H9 (cell line): Measurements from ENCODE around the gene PDCL3. TPM values are rescaled to one million over a fixed set of nuclear protein-coding genes. Genes with fewer than 3 reads are reported as not detected.

Source experiments
- DNase-seq: peaks from one replicate; pipeline ENCODE4 v3.0.0-alpha.2; 2017
- H2AFZ ChIP-seq: one replicate; pipeline ENCODE4 v1.6.1; 2013; ENCODE audit warnings: mild to moderate bottlenecking, low read length, control low read depth, moderate library complexity
- H2AK5ac ChIP-seq: 2 replicates; pipeline ENCODE4 v1.6.1; 2013; ENCODE audit warnings: low read length, control low read depth, mixed read lengths; ENCODE audit not compliant: insufficient read length
- H2BK120ac ChIP-seq: one replicate; pipeline ENCODE4 v1.6.1; 2013; ENCODE audit warnings: low read depth, mild to moderate bottlenecking, low read length, control low read depth, inconsistent platforms; ENCODE audit not compliant: poor library complexity, severe bottlenecking
- H2BK12ac ChIP-seq: 2 replicates; pipeline ENCODE4 v1.6.1; 2013; ENCODE audit warnings: low read length, control low read depth, mixed read lengths, low read depth; ENCODE audit not compliant: insufficient read length
- H2BK15ac ChIP-seq: 2 replicates; pipeline ENCODE4 v1.6.1; 2013; ENCODE audit warnings: low read depth, low read length, control low read depth
- H2BK20ac ChIP-seq: one replicate; pipeline ENCODE4 v1.6.1; 2013; ENCODE audit warnings: low read depth, mild to moderate bottlenecking, low read length, control low read depth, inconsistent platforms; ENCODE audit not compliant: poor library complexity, severe bottlenecking
- H2BK5ac ChIP-seq: 2 replicates; pipeline ENCODE4 v1.6.1; 2013; ENCODE audit warnings: low read length, control low read depth, mixed read lengths; ENCODE audit not compliant: insufficient read length
- H3K14ac ChIP-seq: 2 replicates; pipeline ENCODE4 v1.6.1; 2013; ENCODE audit warnings: low read length, control low read depth; ENCODE audit not compliant: insufficient read depth
- H3K18ac ChIP-seq: 2 replicates; pipeline ENCODE4 v1.6.1; 2013; ENCODE audit warnings: low read depth, mild to moderate bottlenecking, mixed read lengths, low read length, control low read depth; ENCODE audit not compliant: insufficient read length
- H3K23ac ChIP-seq: 2 replicates; pipeline ENCODE4 v1.6.1; 2013; ENCODE audit warnings: low read length, control low read depth, mixed read lengths, low read depth; ENCODE audit not compliant: insufficient read length
- H3K23me2 ChIP-seq: 2 replicates; pipeline ENCODE4 v1.6.1; 2013; ENCODE audit warnings: low read depth, mild to moderate bottlenecking, mixed read lengths, low read length, control low read depth; ENCODE audit not compliant: insufficient read length, poor library complexity, severe bottlenecking
- H3K27ac ChIP-seq: 2 replicates; pipeline ENCODE4 v1.5.1; 2013; ENCODE audit warnings: low read length, control low read depth, mixed read lengths, low read depth; ENCODE audit not compliant: insufficient read length
- H3K27me3 ChIP-seq: 2 replicates; pipeline ENCODE4 v1.6.1; 2013; ENCODE audit warnings: low read length, control low read depth, inconsistent platforms; ENCODE audit not compliant: insufficient read depth
- H3K4ac ChIP-seq: 2 replicates; pipeline ENCODE4 v1.6.1; 2013; ENCODE audit warnings: low read depth, mild to moderate bottlenecking, control low read depth, inconsistent platforms, low read length, moderate library complexity
- H3K4me1 ChIP-seq: 2 replicates; pipeline ENCODE4 v1.6.1; 2013; ENCODE audit warnings: low read length, control low read depth, inconsistent platforms; ENCODE audit not compliant: insufficient read depth
- H3K4me2 ChIP-seq: 2 replicates; pipeline ENCODE4 v1.6.1; 2013; ENCODE audit warnings: low read length, control low read depth, mixed read lengths; ENCODE audit not compliant: insufficient read length, insufficient read depth
- H3K56ac ChIP-seq: 2 replicates; pipeline ENCODE4 v1.6.1; 2013; ENCODE audit warnings: low read depth, mild to moderate bottlenecking, mixed read lengths, low read length, control low read depth; ENCODE audit not compliant: insufficient read length
- H3K79me1 ChIP-seq: 2 replicates; pipeline ENCODE4 v1.6.1; 2013; ENCODE audit warnings: low read depth, mild to moderate bottlenecking, moderate library complexity, low read length, control low read depth, inconsistent platforms; ENCODE audit not compliant: insufficient read depth, poor library complexity, severe bottlenecking
- H3K79me2 ChIP-seq: 2 replicates; pipeline ENCODE4 v1.6.1; 2013; ENCODE audit warnings: low read length, control low read depth, inconsistent platforms; ENCODE audit not compliant: insufficient read depth
- H3K9ac ChIP-seq: 2 replicates; pipeline ENCODE4 v1.6.1; 2013; ENCODE audit warnings: low read length, control low read depth, mixed read lengths; ENCODE audit not compliant: insufficient read length; ENCODE audit errors: extremely low read depth
- H3K9me3 ChIP-seq: one replicate; pipeline ENCODE4 v1.6.1; 2013; ENCODE audit warnings: low read depth, low read length, inconsistent platforms; ENCODE audit not compliant: control insufficient read depth
- H3T11ph ChIP-seq: one replicate; pipeline ENCODE4 v1.6.1; 2013; ENCODE audit warnings: mild to moderate bottlenecking, low read length, control low read depth, inconsistent platforms
- H4K20me1 ChIP-seq: one replicate; pipeline ENCODE4 v1.6.1; 2013; ENCODE audit not compliant: control insufficient read depth, insufficient read length, insufficient read depth
- H4K5ac ChIP-seq: 2 replicates; pipeline ENCODE4 v1.6.1; 2013; ENCODE audit warnings: low read depth, mild to moderate bottlenecking, mixed read lengths, low read length, control low read depth; ENCODE audit not compliant: insufficient read length
- H4K8ac ChIP-seq: replicated peaks from 2 replicates; pipeline ENCODE4 v1.6.1; 2013; ENCODE audit warnings: low read length, control low read depth, mixed read lengths, low read depth; ENCODE audit not compliant: insufficient read length
- H4K91ac ChIP-seq: 2 replicates; pipeline ENCODE4 v1.6.1; 2013; ENCODE audit warnings: low read depth, mild to moderate bottlenecking, moderate library complexity, mixed read lengths, low read length, control low read depth; ENCODE audit not compliant: insufficient read length
- H3K27ac Mint-ChIP-seq, 3 experiments: 2 replicates in 2 of 3; 3 replicates in 1 of 3; pipeline ENCODE4 v1.8.0; 2020 to 2021; ENCODE audit warnings: mixed read lengths in 3 of 3, mild to moderate bottlenecking in 1 of 3, moderate library complexity in 1 of 3
- H3K27me3 Mint-ChIP-seq: 2 replicates; pipeline ENCODE4 v1.8.0; 2021; ENCODE audit warnings: low read depth, mild to moderate bottlenecking, moderate library complexity, mixed read lengths
- H3K36me3 Mint-ChIP-seq, 3 experiments: 2 replicates in 2 of 3; 3 replicates in 1 of 3; pipeline ENCODE4 v1.8.0; 2020 to 2021; ENCODE audit warnings: low read depth in 3 of 3, mixed read lengths in 3 of 3; ENCODE audit not compliant: insufficient read depth in 1 of 3
- H3K4me1 Mint-ChIP-seq, 2 experiments: 2 replicates each; pipeline ENCODE4 v1.8.0; 2020; ENCODE audit warnings: mixed read lengths in 2 of 2
- H3K4me3 Mint-ChIP-seq, 2 experiments: 2 replicates in 1 of 2; 3 replicates in 1 of 2; pipeline ENCODE4 v1.8.0; 2020 to 2021; ENCODE audit warnings: mild to moderate bottlenecking in 2 of 2, mixed read lengths in 2 of 2, moderate library complexity in 1 of 2
- H3K9me3 Mint-ChIP-seq, 2 experiments: 2 replicates in 1 of 2; 3 replicates in 1 of 2; pipeline ENCODE4 v1.8.0; 2020; ENCODE audit warnings: mild to moderate bottlenecking in 2 of 2, mixed read lengths in 2 of 2, moderate library complexity in 1 of 2
- WGBS: extraction: QIAGEN DNeasy Blood & Tissue Kit; methylation state at CpG from one replicate; pipeline ENCODE4 v1.1.7; 2013; ENCODE audit warnings: missing lambda C conversion rate, low lambda C conversion rate, mixed read lengths; ENCODE audit not compliant: insufficient read length; ENCODE audit errors: extremely low coverage; 5-methylcytosine and 5-hydroxymethylcytosine counted together
- total RNA-seq: library from RNA; stranded (reverse); gene quantifications from 2 replicates; pipeline ENCODE4 v1.2.1, GENCODE V29; 2021
- TF ChIP-seq, protein P1 (sequence below): fragments of 200-600 bp; sonication (generic); conservative IDR thresholded peaks from 3 replicates; pipeline ENCODE4 v1.8.0; 2021; ENCODE audit warnings: antibody characterized with exemption, mild to moderate bottlenecking

The PDCL3 gene
- total RNA-seq, 1 experiment from 2014 or later = 39.4 TPM

DNA sequence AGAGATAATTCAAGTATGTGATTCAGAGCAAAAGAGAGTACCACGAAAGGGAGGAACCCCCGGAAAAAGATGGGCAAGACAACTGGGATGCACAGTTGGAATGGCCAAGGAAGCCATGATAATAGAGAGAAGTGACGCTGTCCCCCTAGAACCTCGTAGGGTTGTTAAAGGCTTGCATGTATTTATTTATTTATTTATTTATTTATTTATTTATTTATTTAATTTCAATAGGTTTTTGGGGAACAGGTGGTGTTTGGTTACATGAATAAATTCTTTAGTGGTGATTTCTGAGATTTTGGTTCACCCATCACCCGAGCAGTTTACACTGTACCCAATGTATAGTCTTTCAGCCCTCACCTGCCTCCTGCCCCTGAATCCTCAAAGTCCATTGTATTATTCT lies 11.5 kb upstream of the PDCL3 start:
- no peaks in the 10 kb centered on the region for H4K20me1 ChIP-seq
- no CpG with 5 or more reads among the region's 5 CpGs for WGBS

More for the DNA sequence above, 11.5 kb upstream of the PDCL3 start:
- Mint-ChIP-seq H3K27ac (no peak overlapping the region), H3K4me3 (no peak overlapping the region), H3K9me3 (no peaks in the 10 kb centered on the region; a peak in 1 of 5 replicates), H3K4me1 (peaks cover 15 to 18% of the 10 kb centered on the region in 2 experiments), H3K36me3 (peaks cover 0 to 2% (median 0%) of the 10 kb centered on the region in 3 experiments; a peak in 1 of 7 replicates), H3K27me3 (no peaks in the 10 kb centered on the region)
- Histone ChIP-seq H3K9ac (no peak overlapping the region), H2BK120ac (no peak overlapping the region), H3K27ac (no peak overlapping the region), H3K27me3 (no peaks in the 10 kb centered on the region), H2BK15ac (no peak overlapping the region), H3K4me1 (no peaks in the 10 kb centered on the region), H3K79me2 (no peaks in the 10 kb centered on the region), H3K18ac (no peak overlapping the region), H2BK20ac (no peak overlapping the region), H2BK5ac (no peak overlapping the region), H3K14ac (no peak overlapping the region), H3K4ac (no peak overlapping the region), H3K4me2 (no peak overlapping the region), H3T11ph (no peak overlapping the region), H4K91ac (no peak overlapping the region), H2AK5ac (no peak overlapping the region), H3K9me3 (no peaks in the 10 kb centered on the region), H2BK12ac (no peak overlapping the region), H3K79me1 (no peaks in the 10 kb centered on the region), H3K23me2 (no peaks in the 10 kb centered on the region), H4K8ac (no peak overlapping the region), H2AFZ (no peak overlapping the region), H4K5ac (no peak overlapping the region), H3K23ac (no peak overlapping the region), H3K56ac (no peak overlapping the region)
- TF ChIP-seq, protein P1, sequence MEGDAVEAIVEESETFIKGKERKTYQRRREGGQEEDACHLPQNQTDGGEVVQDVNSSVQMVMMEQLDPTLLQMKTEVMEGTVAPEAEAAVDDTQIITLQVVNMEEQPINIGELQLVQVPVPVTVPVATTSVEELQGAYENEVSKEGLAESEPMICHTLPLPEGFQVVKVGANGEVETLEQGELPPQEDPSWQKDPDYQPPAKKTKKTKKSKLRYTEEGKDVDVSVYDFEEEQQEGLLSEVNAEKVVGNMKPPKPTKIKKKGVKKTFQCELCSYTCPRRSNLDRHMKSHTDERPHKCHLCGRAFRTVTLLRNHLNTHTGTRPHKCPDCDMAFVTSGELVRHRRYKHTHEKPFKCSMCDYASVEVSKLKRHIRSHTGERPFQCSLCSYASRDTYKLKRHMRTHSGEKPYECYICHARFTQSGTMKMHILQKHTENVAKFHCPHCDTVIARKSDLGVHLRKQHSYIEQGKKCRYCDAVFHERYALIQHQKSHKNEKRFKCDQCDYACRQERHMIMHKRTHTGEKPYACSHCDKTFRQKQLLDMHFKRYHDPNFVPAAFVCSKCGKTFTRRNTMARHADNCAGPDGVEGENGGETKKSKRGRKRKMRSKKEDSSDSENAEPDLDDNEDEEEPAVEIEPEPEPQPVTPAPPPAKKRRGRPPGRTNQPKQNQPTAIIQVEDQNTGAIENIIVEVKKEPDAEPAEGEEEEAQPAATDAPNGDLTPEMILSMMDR = no peak
- no peak for DNase-seq
